HEK293T (cell line): Measurements from ENCODE around the gene CAMK2D.

ENCODE experiments used
- BHLHE40 ChIP-seq: fragments of 450-650 bp; IDR thresholded peaks from 2 replicates; pipeline ENCODE4 v1.6.1; 2016; ENCODE audit warnings: mild to moderate bottlenecking, moderate library complexity, borderline replicate concordance
- ELF4 ChIP-seq: fragments of 450-650 bp; IDR thresholded peaks from 2 replicates; pipeline ENCODE4 v1.6.1; 2017; ENCODE audit warnings: antibody characterized with exemption
- FOXA1 ChIP-seq: fragments of 450-650 bp; IDR thresholded peaks from 2 replicates; pipeline ENCODE4 v1.6.1; 2016; ENCODE audit warnings: mild to moderate bottlenecking
- FOXM1 ChIP-seq: fragments of 450-650 bp; IDR thresholded peaks from 2 replicates; pipeline ENCODE4 v1.6.1; 2017; ENCODE audit warnings: mild to moderate bottlenecking, borderline replicate concordance
- NFRKB ChIP-seq: fragments of 450-650 bp; IDR thresholded peaks from 2 replicates; pipeline ENCODE4 v1.6.1; 2016; ENCODE audit warnings: mild to moderate bottlenecking, moderate library complexity
- SP1 ChIP-seq: fragments of 450-650 bp; IDR thresholded peaks from 2 replicates; pipeline ENCODE4 v1.6.1; 2017
- SUZ12 ChIP-seq: fragments of 450-650 bp; IDR thresholded peaks from 2 replicates; pipeline ENCODE4 v1.6.1; 2016; ENCODE audit warnings: mild to moderate bottlenecking
- TARDBP ChIP-seq: fragments of 450-650 bp; IDR thresholded peaks from 2 replicates; pipeline ENCODE4 v1.6.1; 2016
- ZNF384 ChIP-seq: fragments of 450-650 bp; IDR thresholded peaks from 2 replicates; pipeline ENCODE4 v1.6.1; 2016

GRCh38 chr4:113560579-113560978 lies 201.0 kb downstream of the CAMK2D start:
- no peak for TF ChIP-seq NFRKB
- TF ChIP-seq ELF4 = no peak
- no peak for TF ChIP-seq FOXM1
- TF ChIP-seq SP1 = no peak
- no peak for TF ChIP-seq FOXA1
- TF ChIP-seq ZNF384 = no peak
- TF ChIP-seq BHLHE40 = no peak
- TF ChIP-seq SUZ12 = no peak
- no peak for TF ChIP-seq TARDBP
